Medulla oblongata (tissue), 1 donor: ENCODE results near the gene ZNF497.

Source experiments
- DNase-seq: peaks from one replicate; pipeline ENCODE4 v3.0.0-alpha.2; 2015; ENCODE audit errors: extremely low spot score

The ZNF497 gene

GRCh38 chr19:58367698-58368454 lies 5.3 kb upstream of the ZNF497 start:
- DNase-seq = no peak

GRCh38 chr19:58366585-58367430 lies 4.3 kb upstream of the ZNF497 start:
- DNase-seq = no peak

GRCh38 chr19:58364146-58364545 lies 1.6 kb upstream of the ZNF497 start:
- no peak for DNase-seq

- no peak for DNase-seq
These were observed 665 bp downstream of the ZNF497 start for GRCh38 chr19:58361900-58362271.

GRCh38 chr19:58357481-58358145 lies 4.9 kb downstream of the ZNF497 start:
- no peak for DNase-seq

GRCh38 chr19:58356766-58357480 lies 5.6 kb downstream of the ZNF497 start:
- no peak for DNase-seq

GRCh38 chr19:58355908-58356765 lies 6.4 kb downstream of the ZNF497 start:
- no peak for DNase-seq

- no peak for DNase-seq
These were observed 7.2 kb downstream of the ZNF497 start for GRCh38 chr19:58355215-58355796.

- no peak for DNase-seq
These were observed 8.0 kb downstream of the ZNF497 start for GRCh38 chr19:58354478-58355030.

- DNase-seq = no peak
These were observed 8.7 kb downstream of the ZNF497 start for GRCh38 chr19:58353717-58354477.

GRCh38 chr19:58352760-58353671 lies 9.5 kb downstream of the ZNF497 start, which contains the start of gene A1BG:
TSS of gene A1BG (minus strand) at chr19:58353492. CDS start at chr19:58353437, 55 bp downstream.
- no peak for DNase-seq

- DNase-seq = no peak
These were observed 10.4 kb downstream of the ZNF497 start for GRCh38 chr19:58351990-58352755.

- no peak for DNase-seq
These were observed 11.0 kb downstream of the ZNF497 start for GRCh38 chr19:58351558-58351878.

- no peak for DNase-seq
These were observed 11.5 kb downstream of the ZNF497 start for GRCh38 chr19:58350871-58351557.

- DNase-seq = no peak
These were observed 12.3 kb downstream of the ZNF497 start for GRCh38 chr19:58350001-58350861.

- DNase-seq = no peak
These were observed 13.0 kb downstream of the ZNF497 start for GRCh38 chr19:58349590-58349989.
